Measurements from ENCODE around the gene ARHGAP15. TPM values are rescaled to one million over a fixed set of nuclear protein-coding genes. Genes with fewer than 3 reads are reported as not detected.

ARHGAP15 gene
- total and polyA plus RNA-seq, 12 donors, result 1.3 to 7.7 (median 2.8) TPM

GRCh38 chr2:143489145-143489544, 359.9 kb downstream of the ARHGAP15 start:
- Histone ChIP-seq H3K27ac (no peak overlapping the region), H3K9me3 (peaks cover 0 to 5% (median 0%) of the 10 kb centered on the region in 11 donors), H3K27me3 (no peaks in the 10 kb centered on the region), H3K4me3 (no peak overlapping the region), H3K4me1 (peaks cover 0 to 5% (median 0%) of the 10 kb centered on the region in 9 donors), H3K36me3 (peaks cover 0 to 13% (median 0%) of the 10 kb centered on the region in 9 donors)
- WGBS, 2 donors, result 64 to 68% methylated on average over 3 of the region's 3 CpGs
- intact Hi-C loops (cut with DNase I), result no loop called here
- DNase-seq, result no peak
- TF ChIP-seq CTCF (IDR thresholded peaks at IDR 0.05), result no peak
- ATAC-seq, result no peak

- Histone ChIP-seq H3K4me1 (peaks cover 0 to 5% (median 0%) of the 10 kb centered on the region in 9 donors), H3K36me3 (peaks cover 0 to 13% (median 0%) of the 10 kb centered on the region in 9 donors), H3K27me3 (no peaks in the 10 kb centered on the region), H3K27ac (no peak overlapping the region), H3K9me3 (peaks cover 0 to 5% (median 0%) of the 10 kb centered on the region in 11 donors), H3K4me3 (no peak overlapping the region)
- DNase-seq (no peak), ATAC-seq (no peak)
- intact Hi-C loops (cut with DNase I), result no loop called here
- TF ChIP-seq CTCF (IDR thresholded peaks at IDR 0.05), result no peak
- WGBS, 2 donors, result 51 to 64% methylated on average over 2 of the region's 2 CpGs
Observed at GRCh38 chr2:143491131-143491530, 361.9 kb downstream of the ARHGAP15 start.

- no peak overlapping the region for H3K4me3 ChIP-seq
- no peaks in the 10 kb centered on the region for H3K27me3 ChIP-seq
- no peak overlapping the region for H3K27ac ChIP-seq
- DNase-seq, result no peak
- H3K9me3 ChIP-seq, result peaks cover 0 to 5% (median 0%) of the 10 kb centered on the region in 11 donors
- intact Hi-C loops (cut with DNase I), result no loop called here
- ATAC-seq, result no peak
- peaks cover 0 to 12% (median 0%) of the 10 kb centered on the region in 9 donors for H3K36me3 ChIP-seq
- no peak for TF ChIP-seq CTCF (IDR thresholded peaks at IDR 0.05)
- no peaks in the 10 kb centered on the region for H3K4me1 ChIP-seq
- WGBS, 2 donors, result 92 to 97% methylated on average over 1 of the region's 1 CpG
Observed at GRCh38 chr2:143493339-143493738, 364.1 kb downstream of the ARHGAP15 start.

- 29 to 51% methylated on average over 1 of the region's 1 CpG for WGBS, 2 donors
- Histone ChIP-seq H3K27me3 (no peaks in the 10 kb centered on the region), H3K9me3 (peaks cover 0 to 5% (median 0%) of the 10 kb centered on the region in 11 donors), H3K27ac (no peak overlapping the region), H3K4me3 (no peak overlapping the region), H3K36me3 (no peaks in the 10 kb centered on the region), H3K4me1 (no peaks in the 10 kb centered on the region)
- no peak for ATAC-seq
- DNase-seq, result no peak
- intact Hi-C loops (cut with DNase I), result no loop called here
- TF ChIP-seq CTCF (IDR thresholded peaks at IDR 0.05), result no peak
Observed at GRCh38 chr2:143497726-143498125, 368.5 kb downstream of the ARHGAP15 start.

All from heart right ventricle (tissue), 16 donors.